Testis (tissue), 2 donors: ENCODE measurements around the gene SUSD1.

Experiments used
- POLR2A ChIP-seq: fragments of 450-650 bp; IDR thresholded peaks from one replicate; pipeline ENCODE4 v1.6.1; 2017; ENCODE audit warnings: antibody characterized with exemption, mild to moderate bottlenecking, moderate library complexity
- TF ChIP-seq, protein P1 (sequence below), 3 experiments: fragments of 450-650 bp in 2 of 3; fragments of 200-600 bp in 1 of 3; sonication (generic) in 1 of 3; IDR thresholded peaks; one replicate each; pipeline ENCODE4 v1.5.1; 2016 to 2019; ENCODE audit warnings: antibody characterized with exemption in 3 of 3, mild to moderate bottlenecking in 2 of 3, moderate library complexity in 1 of 3

GRCh38 chr9:112212926-112213325 lies 37.8 kb upstream of the SUSD1 start:
- TF ChIP-seq, protein P1, sequence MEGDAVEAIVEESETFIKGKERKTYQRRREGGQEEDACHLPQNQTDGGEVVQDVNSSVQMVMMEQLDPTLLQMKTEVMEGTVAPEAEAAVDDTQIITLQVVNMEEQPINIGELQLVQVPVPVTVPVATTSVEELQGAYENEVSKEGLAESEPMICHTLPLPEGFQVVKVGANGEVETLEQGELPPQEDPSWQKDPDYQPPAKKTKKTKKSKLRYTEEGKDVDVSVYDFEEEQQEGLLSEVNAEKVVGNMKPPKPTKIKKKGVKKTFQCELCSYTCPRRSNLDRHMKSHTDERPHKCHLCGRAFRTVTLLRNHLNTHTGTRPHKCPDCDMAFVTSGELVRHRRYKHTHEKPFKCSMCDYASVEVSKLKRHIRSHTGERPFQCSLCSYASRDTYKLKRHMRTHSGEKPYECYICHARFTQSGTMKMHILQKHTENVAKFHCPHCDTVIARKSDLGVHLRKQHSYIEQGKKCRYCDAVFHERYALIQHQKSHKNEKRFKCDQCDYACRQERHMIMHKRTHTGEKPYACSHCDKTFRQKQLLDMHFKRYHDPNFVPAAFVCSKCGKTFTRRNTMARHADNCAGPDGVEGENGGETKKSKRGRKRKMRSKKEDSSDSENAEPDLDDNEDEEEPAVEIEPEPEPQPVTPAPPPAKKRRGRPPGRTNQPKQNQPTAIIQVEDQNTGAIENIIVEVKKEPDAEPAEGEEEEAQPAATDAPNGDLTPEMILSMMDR (IDR thresholded peaks at IDR 0.05), result no peak
- no peak for TF ChIP-seq POLR2A
